Measurements from ENCODE around the gene HDLBP. TPM values are rescaled to one million over a fixed set of nuclear protein-coding genes. Genes with fewer than 3 reads are reported as not detected.

HDLBP gene
- total RNA-seq, 1 donor from 2014 or later: 326 TPM

GRCh38 chr2:241202681-241203080 is 112.8 kb downstream of the HDLBP start:
- H3K4me3 ChIP-seq (ENCODE audit: low read depth, low read length): no peak overlapping the region
- no peak for DNase-seq (ENCODE audit: low read depth)
- TF ChIP-seq, protein P1, sequence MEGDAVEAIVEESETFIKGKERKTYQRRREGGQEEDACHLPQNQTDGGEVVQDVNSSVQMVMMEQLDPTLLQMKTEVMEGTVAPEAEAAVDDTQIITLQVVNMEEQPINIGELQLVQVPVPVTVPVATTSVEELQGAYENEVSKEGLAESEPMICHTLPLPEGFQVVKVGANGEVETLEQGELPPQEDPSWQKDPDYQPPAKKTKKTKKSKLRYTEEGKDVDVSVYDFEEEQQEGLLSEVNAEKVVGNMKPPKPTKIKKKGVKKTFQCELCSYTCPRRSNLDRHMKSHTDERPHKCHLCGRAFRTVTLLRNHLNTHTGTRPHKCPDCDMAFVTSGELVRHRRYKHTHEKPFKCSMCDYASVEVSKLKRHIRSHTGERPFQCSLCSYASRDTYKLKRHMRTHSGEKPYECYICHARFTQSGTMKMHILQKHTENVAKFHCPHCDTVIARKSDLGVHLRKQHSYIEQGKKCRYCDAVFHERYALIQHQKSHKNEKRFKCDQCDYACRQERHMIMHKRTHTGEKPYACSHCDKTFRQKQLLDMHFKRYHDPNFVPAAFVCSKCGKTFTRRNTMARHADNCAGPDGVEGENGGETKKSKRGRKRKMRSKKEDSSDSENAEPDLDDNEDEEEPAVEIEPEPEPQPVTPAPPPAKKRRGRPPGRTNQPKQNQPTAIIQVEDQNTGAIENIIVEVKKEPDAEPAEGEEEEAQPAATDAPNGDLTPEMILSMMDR (conservative IDR thresholded peaks at IDR 0.05; ENCODE audit: low read depth, low read length): no peak

- TF ChIP-seq, protein P1 (conservative IDR thresholded peaks at IDR 0.05; ENCODE audit: low read depth, low read length): no peak
- DNase-seq (ENCODE audit: low read depth): no peak
Observed at GRCh38 chr2:241202268-241202585, 113.2 kb downstream of the HDLBP start.

GRCh38 chr2:241201445-241202267 is 113.8 kb downstream of the HDLBP start:
- TF ChIP-seq, protein P1 (conservative IDR thresholded peaks at IDR 0.05; ENCODE audit: low read depth, low read length): no peak
- H3K4me3 ChIP-seq (ENCODE audit: low read depth, low read length): no peak overlapping the region
- no peak for DNase-seq (ENCODE audit: low read depth)

More at GRCh38 chr2:241202268-241202585, 113.2 kb downstream of the HDLBP start:
- H3K4me3 ChIP-seq (ENCODE audit: low read depth, low read length): no peak overlapping the region

DNA sequence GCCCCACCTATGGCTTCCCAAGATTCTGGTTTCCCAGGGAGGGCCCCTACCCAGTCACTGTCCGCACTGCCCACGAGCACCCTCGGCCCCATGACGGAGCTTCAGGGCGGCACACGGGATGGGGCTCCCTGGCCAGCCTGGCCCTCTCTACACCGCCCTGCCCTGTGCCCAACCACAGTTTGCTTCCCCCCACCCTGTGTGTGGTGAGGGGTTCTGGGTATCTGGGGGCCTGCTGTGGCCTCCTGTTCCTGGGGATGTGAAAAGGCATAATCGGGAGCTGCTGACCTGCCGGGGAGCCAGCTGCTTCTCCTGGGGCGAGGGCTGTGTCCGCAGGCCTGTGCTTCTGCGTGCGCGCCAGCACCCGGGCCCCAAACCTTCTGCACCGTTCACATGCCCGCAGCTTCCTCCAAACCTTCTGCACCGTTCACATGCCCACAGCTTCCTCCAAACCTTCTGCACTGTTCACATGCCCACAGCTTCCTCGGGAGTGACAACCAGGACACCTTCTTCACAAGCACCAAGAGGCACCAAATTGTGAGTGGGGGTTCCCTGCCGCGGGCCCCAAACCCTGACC is 114.6 kb downstream of the HDLBP start:
- no peak for DNase-seq (ENCODE audit: low read depth)
- H3K4me3 ChIP-seq (ENCODE audit: low read depth, low read length): no peak overlapping the region
- TF ChIP-seq, protein P1 (conservative IDR thresholded peaks at IDR 0.05; ENCODE audit: low read depth, low read length): no peak

DNA sequence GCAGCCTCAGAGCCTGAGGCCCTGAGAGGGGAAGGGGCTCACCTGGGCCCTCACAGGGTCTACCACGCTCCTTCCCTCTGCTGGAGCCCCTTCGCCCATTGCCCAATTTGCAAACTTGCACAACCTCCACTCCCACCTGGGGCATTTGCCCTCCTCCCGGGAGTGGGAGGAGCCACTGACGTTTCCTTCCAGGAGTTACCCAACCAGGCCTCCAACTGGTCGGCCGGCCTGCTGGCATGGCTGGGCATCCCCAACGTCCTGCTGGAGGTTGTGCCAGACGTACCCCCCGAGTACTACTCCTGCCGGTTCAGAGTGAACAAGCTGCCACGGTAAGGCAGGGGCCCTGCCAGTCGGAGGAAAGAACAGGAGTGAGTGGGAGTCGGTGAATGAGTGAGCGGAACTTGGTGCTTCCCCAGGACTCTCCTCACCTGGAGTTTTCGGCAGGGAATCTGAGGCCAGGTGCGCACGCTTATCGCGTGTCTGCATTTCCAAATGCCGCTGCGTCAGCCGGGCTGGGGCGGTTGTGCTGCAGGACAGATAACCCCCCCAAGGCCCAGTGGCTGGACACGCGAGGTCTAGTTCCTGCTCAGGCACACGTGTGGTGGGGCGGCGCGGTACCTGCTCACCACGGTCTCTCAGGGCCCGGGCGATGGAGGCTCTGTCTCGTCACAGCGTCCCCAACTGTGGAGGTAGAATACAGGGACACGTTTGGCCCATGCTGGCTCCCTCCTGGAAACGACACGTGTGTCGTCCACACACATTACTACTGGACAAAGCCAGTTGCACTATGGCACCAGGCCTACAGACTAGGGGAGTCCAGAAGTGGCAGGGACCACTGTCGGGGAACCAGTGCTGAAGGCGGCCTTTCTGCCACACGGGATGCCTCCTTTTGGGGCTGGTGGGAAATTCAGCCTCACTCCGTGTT is 115.3 kb downstream of the HDLBP start:
- H3K4me3 ChIP-seq (ENCODE audit: low read depth, low read length): no peak overlapping the region
- TF ChIP-seq, protein P1 (conservative IDR thresholded peaks at IDR 0.05; ENCODE audit: low read depth, low read length): no peak
- DNase-seq (ENCODE audit: low read depth): no peak

DNA sequence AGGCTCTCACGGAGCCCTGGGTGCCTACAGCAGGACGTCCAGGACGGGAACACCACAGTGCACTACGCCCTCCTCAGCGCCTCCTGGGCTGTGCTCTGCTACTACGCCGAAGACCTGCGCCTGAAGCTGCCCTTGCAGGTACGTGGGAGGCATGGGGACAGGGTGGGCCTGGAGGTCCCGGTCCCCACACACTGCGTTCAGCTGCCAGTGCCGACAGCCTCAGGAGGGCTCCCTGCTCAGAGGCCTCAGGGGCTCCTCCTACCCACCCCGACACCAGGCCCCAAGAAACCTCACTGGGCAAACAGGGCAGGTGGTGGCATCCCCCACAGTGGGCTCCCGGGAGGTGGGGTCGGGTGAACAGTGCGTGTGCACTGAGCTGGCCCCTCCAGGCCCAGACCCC is 116.2 kb downstream of the HDLBP start:
- DNase-seq (ENCODE audit: low read depth): no peak
- TF ChIP-seq, protein P1 (conservative IDR thresholded peaks at IDR 0.05; ENCODE audit: low read depth, low read length): no peak
- H3K4me3 ChIP-seq (ENCODE audit: low read depth, low read length): no peak overlapping the region

Data from epithelial cell of proximal tubule (primary cell).